Measurements from ENCODE around the gene RAB11B. TPM values are rescaled to one million over a fixed set of nuclear protein-coding genes. Genes with fewer than 3 reads are reported as not detected.

Gene RAB11B
- total and polyA plus RNA-seq, 2 of the 13 experiments (the other 11 are each of a cell fraction or from before 2014, with no cell fraction given), result 6.0 to 28.4 TPM

GRCh38 chr19:8373867-8374813 is 16.0 kb upstream of the RAB11B start (continued):
- TF ChIP-seq PHF21A (CRISPR knock-in tag; IDR thresholded peaks at IDR 0.05) (peak; percentile 96), BCL3 (CRISPR knock-in tag; IDR thresholded peaks at IDR 0.05) (no peak), ZGPAT (CRISPR knock-in tag; IDR thresholded peaks at IDR 0.05) (peak; percentile 95), RNF219 (CRISPR knock-in tag; IDR thresholded peaks at IDR 0.05) (no peak), MED13 (CRISPR knock-in tag; IDR thresholded peaks at IDR 0.05) (no peak; the same call in 1 of the 2 replicates), ZNF317 (CRISPR knock-in tag; IDR thresholded peaks at IDR 0.05) (0 out of 2 replicates have a peak, but pooled peaks have one; percentile 20), HMGXB4 (CRISPR knock-in tag; IDR thresholded peaks at IDR 0.05; ENCODE audit: borderline replicate concordance in 1 of 2, low read depth in 1 of 2) (peak; percentile 58 to 77; a peak in 3 of 4 replicates), RXRA (CRISPR knock-in tag; IDR thresholded peaks at IDR 0.05) (peak; percentile 100), CTCF (CRISPR knock-in tag; IDR thresholded peaks at IDR 0.05) (peak; percentile 91)
- TF ChIP-seq, protein P1, sequence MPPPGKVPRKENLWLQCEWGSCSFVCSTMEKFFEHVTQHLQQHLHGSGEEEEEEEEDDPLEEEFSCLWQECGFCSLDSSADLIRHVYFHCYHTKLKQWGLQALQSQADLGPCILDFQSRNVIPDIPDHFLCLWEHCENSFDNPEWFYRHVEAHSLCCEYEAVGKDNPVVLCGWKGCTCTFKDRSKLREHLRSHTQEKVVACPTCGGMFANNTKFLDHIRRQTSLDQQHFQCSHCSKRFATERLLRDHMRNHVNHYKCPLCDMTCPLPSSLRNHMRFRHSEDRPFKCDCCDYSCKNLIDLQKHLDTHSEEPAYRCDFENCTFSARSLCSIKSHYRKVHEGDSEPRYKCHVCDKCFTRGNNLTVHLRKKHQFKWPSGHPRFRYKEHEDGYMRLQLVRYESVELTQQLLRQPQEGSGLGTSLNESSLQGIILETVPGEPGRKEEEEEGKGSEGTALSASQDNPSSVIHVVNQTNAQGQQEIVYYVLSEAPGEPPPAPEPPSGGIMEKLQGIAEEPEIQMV (CRISPR knock-in tag; IDR thresholded peaks at IDR 0.05; ENCODE audit: low read depth), result peak; percentile 27; the same call in 1 of the 2 replicates
- TF ChIP-seq, protein P2, sequence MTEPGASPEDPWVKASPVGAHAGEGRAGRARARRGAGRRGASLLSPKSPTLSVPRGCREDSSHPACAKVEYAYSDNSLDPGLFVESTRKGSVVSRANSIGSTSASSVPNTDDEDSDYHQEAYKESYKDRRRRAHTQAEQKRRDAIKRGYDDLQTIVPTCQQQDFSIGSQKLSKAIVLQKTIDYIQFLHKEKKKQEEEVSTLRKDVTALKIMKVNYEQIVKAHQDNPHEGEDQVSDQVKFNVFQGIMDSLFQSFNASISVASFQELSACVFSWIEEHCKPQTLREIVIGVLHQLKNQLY (CRISPR knock-in tag; IDR thresholded peaks at IDR 0.05), result peak; percentile 89
- TF ChIP-seq, protein P3, sequence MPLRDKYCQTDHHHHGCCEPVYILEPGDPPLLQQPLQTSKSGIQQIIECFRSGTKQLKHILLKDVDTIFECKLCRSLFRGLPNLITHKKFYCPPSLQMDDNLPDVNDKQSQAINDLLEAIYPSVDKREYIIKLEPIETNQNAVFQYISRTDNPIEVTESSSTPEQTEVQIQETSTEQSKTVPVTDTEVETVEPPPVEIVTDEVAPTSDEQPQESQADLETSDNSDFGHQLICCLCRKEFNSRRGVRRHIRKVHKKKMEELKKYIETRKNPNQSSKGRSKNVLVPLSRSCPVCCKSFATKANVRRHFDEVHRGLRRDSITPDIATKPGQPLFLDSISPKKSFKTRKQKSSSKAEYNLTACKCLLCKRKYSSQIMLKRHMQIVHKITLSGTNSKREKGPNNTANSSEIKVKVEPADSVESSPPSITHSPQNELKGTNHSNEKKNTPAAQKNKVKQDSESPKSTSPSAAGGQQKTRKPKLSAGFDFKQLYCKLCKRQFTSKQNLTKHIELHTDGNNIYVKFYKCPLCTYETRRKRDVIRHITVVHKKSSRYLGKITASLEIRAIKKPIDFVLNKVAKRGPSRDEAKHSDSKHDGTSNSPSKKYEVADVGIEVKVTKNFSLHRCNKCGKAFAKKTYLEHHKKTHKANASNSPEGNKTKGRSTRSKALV (CRISPR knock-in tag; IDR thresholded peaks at IDR 0.05), result no peak
